ENCODE measurements around the gene PTX4. TPM values are rescaled to one million over a fixed set of nuclear protein-coding genes. Genes with fewer than 3 reads are reported as not detected.

Gene PTX4
- total RNA-seq, 1 donor from 2014 or later: not detected

DNA sequence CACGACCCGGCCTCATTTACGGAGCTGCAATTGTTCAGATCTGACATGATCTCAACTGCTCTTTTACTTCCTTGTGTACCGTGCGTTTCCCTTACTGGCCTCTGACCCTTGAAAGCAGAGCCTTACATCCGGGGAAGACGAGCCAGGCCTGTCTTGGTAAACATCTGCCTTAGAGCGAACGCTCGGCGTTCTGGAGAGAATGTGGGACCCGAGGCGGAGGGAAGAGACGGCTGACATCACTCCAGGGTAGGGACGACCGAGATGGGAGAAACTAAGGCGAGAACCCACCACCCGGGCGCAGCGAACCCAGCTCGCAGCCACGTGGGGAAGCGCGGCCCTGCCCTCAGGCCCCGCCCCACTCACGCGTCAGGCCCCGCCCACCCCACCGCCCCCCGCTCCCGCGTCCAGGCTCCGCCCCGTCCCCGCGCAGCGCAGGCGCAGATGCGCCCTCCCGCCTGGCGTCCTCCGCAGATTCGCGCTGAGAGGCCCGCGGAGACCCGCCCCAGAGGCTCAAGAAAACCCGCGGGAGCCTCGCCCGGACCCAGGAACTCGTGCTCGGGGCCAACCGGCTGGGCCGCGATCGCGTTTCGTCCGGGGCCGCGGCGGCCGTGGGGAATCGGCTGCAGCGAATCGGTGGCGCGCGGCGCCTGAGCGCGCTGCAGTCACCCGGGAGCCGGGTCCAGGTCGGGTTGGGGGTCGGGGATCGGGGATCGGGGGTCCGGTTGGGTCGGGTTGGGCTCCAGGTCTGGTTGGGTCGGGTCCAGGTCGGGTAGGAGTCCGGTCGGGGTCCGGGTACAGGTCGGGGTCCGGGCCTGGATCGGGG is 4.4 kb upstream of the PTX4 start, which contains the start of gene TELO2:
Gene TELO2 (plus strand): TSS at position 438 of the 823 bp plus-strand sequence. CDS start 922 bp downstream, outside the sequence.
- TF ChIP-seq, protein P1, sequence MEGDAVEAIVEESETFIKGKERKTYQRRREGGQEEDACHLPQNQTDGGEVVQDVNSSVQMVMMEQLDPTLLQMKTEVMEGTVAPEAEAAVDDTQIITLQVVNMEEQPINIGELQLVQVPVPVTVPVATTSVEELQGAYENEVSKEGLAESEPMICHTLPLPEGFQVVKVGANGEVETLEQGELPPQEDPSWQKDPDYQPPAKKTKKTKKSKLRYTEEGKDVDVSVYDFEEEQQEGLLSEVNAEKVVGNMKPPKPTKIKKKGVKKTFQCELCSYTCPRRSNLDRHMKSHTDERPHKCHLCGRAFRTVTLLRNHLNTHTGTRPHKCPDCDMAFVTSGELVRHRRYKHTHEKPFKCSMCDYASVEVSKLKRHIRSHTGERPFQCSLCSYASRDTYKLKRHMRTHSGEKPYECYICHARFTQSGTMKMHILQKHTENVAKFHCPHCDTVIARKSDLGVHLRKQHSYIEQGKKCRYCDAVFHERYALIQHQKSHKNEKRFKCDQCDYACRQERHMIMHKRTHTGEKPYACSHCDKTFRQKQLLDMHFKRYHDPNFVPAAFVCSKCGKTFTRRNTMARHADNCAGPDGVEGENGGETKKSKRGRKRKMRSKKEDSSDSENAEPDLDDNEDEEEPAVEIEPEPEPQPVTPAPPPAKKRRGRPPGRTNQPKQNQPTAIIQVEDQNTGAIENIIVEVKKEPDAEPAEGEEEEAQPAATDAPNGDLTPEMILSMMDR (IDR thresholded peaks at IDR 0.05; ENCODE audit: unreplicated experiment): peak; percentile 6
- H3K27ac Mint-ChIP-seq: peak within 1 kb of the TSS; percentile 98
- H3K27me3 Mint-ChIP-seq: peaks cover 3% of the 10 kb centered on the region
- peaks cover 9% of the 10 kb centered on the region for H3K4me1 Mint-ChIP-seq (ENCODE audit: low read depth)
- H3K9me3 Mint-ChIP-seq (ENCODE audit: low read depth): no peaks in the 10 kb centered on the region
- no peaks in the 10 kb centered on the region for H3K36me3 Mint-ChIP-seq (ENCODE audit: insufficient read depth)
- peak within 1 kb of the TSS; percentile 92 for H3K4me3 Mint-ChIP-seq (ENCODE audit: low read depth)
- DNase-seq (ENCODE audit: low spot score, unreplicated experiment): peak; percentile 77

DNA sequence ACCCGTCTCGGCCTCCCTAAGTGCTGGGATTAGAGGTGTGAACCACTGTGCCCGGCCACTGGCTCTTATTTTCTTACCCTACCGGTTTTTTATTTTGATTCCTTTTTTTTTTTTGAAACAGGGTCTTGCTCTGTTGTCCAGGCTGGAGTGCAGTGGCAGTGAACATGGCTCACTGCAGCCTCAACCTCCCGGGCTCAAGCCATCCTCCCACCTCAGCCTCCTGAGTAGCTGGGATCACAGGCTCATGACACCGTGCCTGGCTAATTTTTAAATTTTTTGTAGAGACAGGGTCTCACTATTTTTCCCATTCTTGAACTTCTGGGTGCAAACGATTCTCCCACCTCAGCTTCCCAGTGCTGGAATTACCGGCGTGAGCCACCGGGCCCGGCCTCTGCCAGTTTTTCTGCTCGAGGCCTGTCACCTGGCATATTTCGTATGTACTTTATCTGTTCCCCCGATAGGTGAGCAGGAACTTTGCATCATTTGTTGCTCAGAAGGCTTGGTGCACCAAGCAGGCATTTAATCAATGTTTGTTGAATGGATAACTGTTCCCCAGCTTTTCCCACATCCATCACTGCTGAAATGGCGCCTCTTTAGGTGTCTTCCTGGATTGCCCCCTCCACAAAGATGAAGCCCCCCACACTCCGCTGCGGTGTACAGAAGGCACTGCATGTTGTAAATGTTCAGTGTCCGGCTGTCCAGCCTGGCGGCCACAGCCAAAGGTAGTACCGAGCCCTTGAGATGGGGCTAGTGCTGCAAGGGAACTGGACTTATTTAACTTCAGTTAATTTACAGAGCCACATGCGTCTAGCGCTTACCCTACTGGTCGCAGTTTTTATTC is 3.6 kb upstream of the PTX4 start:
- H3K36me3 Mint-ChIP-seq (ENCODE audit: insufficient read depth): no peaks in the 10 kb centered on the region
- peak overlapping the region; percentile 98 for H3K27ac Mint-ChIP-seq
- TF ChIP-seq, protein P1 (IDR thresholded peaks at IDR 0.05; ENCODE audit: unreplicated experiment): no peak
- H3K4me3 Mint-ChIP-seq (ENCODE audit: low read depth): peak overlapping the region; percentile 92
- H3K27me3 Mint-ChIP-seq: peaks cover 3% of the 10 kb centered on the region
- no peaks in the 10 kb centered on the region for H3K9me3 Mint-ChIP-seq (ENCODE audit: low read depth)
- no peak for DNase-seq (ENCODE audit: low spot score, unreplicated experiment)
- peaks cover 9% of the 10 kb centered on the region for H3K4me1 Mint-ChIP-seq (ENCODE audit: low read depth)

DNA sequence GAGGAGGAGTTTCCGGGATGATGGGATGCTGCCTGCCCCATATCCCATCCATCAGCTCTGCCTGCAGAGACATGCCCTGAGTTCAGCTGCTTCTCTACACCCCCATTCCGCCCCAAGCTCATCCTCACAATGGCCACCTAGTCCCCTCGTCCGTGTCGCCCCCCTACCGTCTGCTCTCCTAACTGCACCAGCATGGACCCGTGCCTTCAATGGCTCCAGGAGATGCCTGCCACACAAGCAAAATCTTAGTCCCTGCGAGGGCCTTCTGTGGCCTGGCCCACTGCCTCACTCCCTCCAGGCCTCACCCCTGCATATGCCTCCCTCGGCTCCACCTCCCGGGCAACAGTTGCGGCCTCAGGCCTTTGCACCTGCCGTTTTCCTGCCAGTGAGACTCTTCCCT is 2.6 kb upstream of the PTX4 start:
- no peak for DNase-seq (ENCODE audit: low spot score, unreplicated experiment)

GRCh38 chr16:1489077-1489476 is 333 bp upstream of the PTX4 start:
- no peak overlapping the region for H3K4me3 Mint-ChIP-seq (ENCODE audit: low read depth)
- no peak for DNase-seq (ENCODE audit: low spot score, unreplicated experiment)
- TF ChIP-seq, protein P1 (IDR thresholded peaks at IDR 0.05; ENCODE audit: unreplicated experiment): no peak
- H3K36me3 Mint-ChIP-seq (ENCODE audit: insufficient read depth): no peaks in the 10 kb centered on the region
- no peak overlapping the region for H3K27ac Mint-ChIP-seq
- peaks cover 9% of the 10 kb centered on the region for H3K4me1 Mint-ChIP-seq (ENCODE audit: low read depth)
- no peaks in the 10 kb centered on the region for H3K9me3 Mint-ChIP-seq (ENCODE audit: low read depth)
- peaks cover 8% of the 10 kb centered on the region for H3K27me3 Mint-ChIP-seq

More for the DNA sequence above, 2.6 kb upstream of the PTX4 start:
- H3K36me3 Mint-ChIP-seq (ENCODE audit: insufficient read depth): no peaks in the 10 kb centered on the region
- H3K4me1 Mint-ChIP-seq (ENCODE audit: low read depth): peaks cover 9% of the 10 kb centered on the region
- TF ChIP-seq, protein P1 (IDR thresholded peaks at IDR 0.05; ENCODE audit: unreplicated experiment): no peak
- H3K4me3 Mint-ChIP-seq (ENCODE audit: low read depth): no peak overlapping the region
- H3K27me3 Mint-ChIP-seq: peaks cover 3% of the 10 kb centered on the region
- H3K27ac Mint-ChIP-seq: no peak overlapping the region
- H3K9me3 Mint-ChIP-seq (ENCODE audit: low read depth): no peaks in the 10 kb centered on the region

- Mint-ChIP-seq H3K27ac (no peak overlapping the region), H3K9me3 (ENCODE audit: low read depth) (no peaks in the 10 kb centered on the region)
- no peak for DNase-seq (ENCODE audit: low spot score, unreplicated experiment)
Observed at GRCh38 chr16:1488054-1488601, 616 bp downstream of the PTX4 start.

More at GRCh38 chr16:1488054-1488601, 616 bp downstream of the PTX4 start:
- Mint-ChIP-seq H3K36me3 (ENCODE audit: insufficient read depth) (no peaks in the 10 kb centered on the region), H3K4me1 (ENCODE audit: low read depth) (peaks cover 8% of the 10 kb centered on the region), H3K4me3 (ENCODE audit: low read depth) (no peak overlapping the region), H3K27me3 (peaks cover 17% of the 10 kb centered on the region)
- TF ChIP-seq, protein P1 (IDR thresholded peaks at IDR 0.05; ENCODE audit: unreplicated experiment): no peak

All from progenitor cell of endocrine pancreas (in vitro differentiated cells).